H1 (cell line): ENCODE data around the gene ADH1B. TPM values are rescaled to one million over a fixed set of nuclear protein-coding genes. Genes with fewer than 3 reads are reported as not detected.

Source experiments
- CBX5 ChIP-seq: fragments of 300-800, 300-1000 bp; sonication (generic); IDR thresholded peaks from 2 replicates; pipeline ENCODE4 v1.7.1; 2016; ENCODE audit warnings: antibody characterized with exemption, low read length, low read depth
- GTF2F1 ChIP-seq: IDR thresholded peaks from 2 replicates; pipeline ENCODE4 v1.6.1; 2012; ENCODE audit warnings: low read depth, low read length, improper control_type of control experiment, borderline replicate concordance
- KDM1A ChIP-seq: fragments of 200-600, 300-600 bp; sonication (generic); IDR thresholded peaks from 2 replicates; pipeline ENCODE4 v1.7.1; 2016; ENCODE audit warnings: mild to moderate bottlenecking, low read length, borderline replicate concordance
- TBP ChIP-seq: IDR thresholded peaks from 2 replicates; pipeline ENCODE4 v1.6.1; 2011; ENCODE audit warnings: low read depth, low read length, improper control_type of control experiment
- polyA plus RNA-seq, 7 experiments: library from polyadenylated mRNA; depleted of rRNA in 3 of 7; stranded (reverse) in 5 of 7; unstranded in 2 of 7; fragments of >200 nt in 5 of 7; fragments of 200-250 nt in 2 of 7; gene quantifications; 1 replicate in 5 of 7; 2 replicates in 1 of 7; 4 replicates in 1 of 7; pipeline versions ENCODE4 v1.2.1 to v1.2.3, GENCODE V29; 2011 to 2013; ENCODE audit warnings: missing spikeins in 2 of 7, mixed read lengths in 2 of 7
- total RNA-seq: library from RNA; stranded (reverse); fragmentation: NEBNext Ultra II Directional; extraction: Animal tissue kit (Norgen Biotek cat#: 25700); gene quantifications from 2 replicates; pipeline ENCODE4 v1.2.1, GENCODE V29; 2021
- TF ChIP-seq, protein P1 (sequence below): fragments of 300-600 bp; sonication (generic); IDR thresholded peaks from 2 replicates; pipeline ENCODE4 v1.7.1; 2012; ENCODE audit warnings: low read length, moderate library complexity, mild to moderate bottlenecking, inconsistent platforms; ENCODE audit not compliant: insufficient replicate concordance
- TF ChIP-seq, protein P2 (sequence below), 3 experiments: IDR thresholded peaks; 1 replicate in 2 of 3; 2 replicates in 1 of 3; pipeline versions ENCODE4 v1.5.1 to v1.6.1; 2011; ENCODE audit warnings: low read length in 3 of 3, mild to moderate bottlenecking in 3 of 3, inconsistent platforms in 2 of 3, low read depth in 1 of 3, moderate library complexity in 1 of 3; ENCODE audit not compliant: insufficient read depth in 1 of 3; ENCODE audit errors: control extremely low read depth in 1 of 3

Gene ADH1B
- total and polyA plus RNA-seq, 2 of the 8 experiments (the other 6 are each of a cell fraction or from before 2014, with no cell fraction given) = not detected

DNA sequence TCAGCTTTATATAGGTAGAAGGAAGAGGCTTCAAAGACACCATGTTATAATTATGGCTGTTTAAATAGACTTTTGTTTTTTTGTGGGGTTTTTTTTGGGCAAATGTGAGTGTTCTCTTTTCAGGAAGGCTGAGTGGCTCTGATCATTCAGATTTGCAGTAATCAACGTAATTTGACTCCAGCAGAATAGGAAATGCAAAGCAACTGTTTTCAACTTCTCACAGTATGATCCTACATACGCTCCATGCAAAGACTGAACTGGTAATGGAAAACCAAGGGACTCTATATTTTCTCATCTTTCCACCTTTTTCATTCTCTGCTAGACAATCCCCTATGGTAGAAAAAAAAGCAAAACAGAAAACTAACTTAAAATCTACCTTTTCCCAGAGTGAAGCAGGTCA is 10.8 kb downstream of the ADH1B start (continued):
- TF ChIP-seq, protein P1, sequence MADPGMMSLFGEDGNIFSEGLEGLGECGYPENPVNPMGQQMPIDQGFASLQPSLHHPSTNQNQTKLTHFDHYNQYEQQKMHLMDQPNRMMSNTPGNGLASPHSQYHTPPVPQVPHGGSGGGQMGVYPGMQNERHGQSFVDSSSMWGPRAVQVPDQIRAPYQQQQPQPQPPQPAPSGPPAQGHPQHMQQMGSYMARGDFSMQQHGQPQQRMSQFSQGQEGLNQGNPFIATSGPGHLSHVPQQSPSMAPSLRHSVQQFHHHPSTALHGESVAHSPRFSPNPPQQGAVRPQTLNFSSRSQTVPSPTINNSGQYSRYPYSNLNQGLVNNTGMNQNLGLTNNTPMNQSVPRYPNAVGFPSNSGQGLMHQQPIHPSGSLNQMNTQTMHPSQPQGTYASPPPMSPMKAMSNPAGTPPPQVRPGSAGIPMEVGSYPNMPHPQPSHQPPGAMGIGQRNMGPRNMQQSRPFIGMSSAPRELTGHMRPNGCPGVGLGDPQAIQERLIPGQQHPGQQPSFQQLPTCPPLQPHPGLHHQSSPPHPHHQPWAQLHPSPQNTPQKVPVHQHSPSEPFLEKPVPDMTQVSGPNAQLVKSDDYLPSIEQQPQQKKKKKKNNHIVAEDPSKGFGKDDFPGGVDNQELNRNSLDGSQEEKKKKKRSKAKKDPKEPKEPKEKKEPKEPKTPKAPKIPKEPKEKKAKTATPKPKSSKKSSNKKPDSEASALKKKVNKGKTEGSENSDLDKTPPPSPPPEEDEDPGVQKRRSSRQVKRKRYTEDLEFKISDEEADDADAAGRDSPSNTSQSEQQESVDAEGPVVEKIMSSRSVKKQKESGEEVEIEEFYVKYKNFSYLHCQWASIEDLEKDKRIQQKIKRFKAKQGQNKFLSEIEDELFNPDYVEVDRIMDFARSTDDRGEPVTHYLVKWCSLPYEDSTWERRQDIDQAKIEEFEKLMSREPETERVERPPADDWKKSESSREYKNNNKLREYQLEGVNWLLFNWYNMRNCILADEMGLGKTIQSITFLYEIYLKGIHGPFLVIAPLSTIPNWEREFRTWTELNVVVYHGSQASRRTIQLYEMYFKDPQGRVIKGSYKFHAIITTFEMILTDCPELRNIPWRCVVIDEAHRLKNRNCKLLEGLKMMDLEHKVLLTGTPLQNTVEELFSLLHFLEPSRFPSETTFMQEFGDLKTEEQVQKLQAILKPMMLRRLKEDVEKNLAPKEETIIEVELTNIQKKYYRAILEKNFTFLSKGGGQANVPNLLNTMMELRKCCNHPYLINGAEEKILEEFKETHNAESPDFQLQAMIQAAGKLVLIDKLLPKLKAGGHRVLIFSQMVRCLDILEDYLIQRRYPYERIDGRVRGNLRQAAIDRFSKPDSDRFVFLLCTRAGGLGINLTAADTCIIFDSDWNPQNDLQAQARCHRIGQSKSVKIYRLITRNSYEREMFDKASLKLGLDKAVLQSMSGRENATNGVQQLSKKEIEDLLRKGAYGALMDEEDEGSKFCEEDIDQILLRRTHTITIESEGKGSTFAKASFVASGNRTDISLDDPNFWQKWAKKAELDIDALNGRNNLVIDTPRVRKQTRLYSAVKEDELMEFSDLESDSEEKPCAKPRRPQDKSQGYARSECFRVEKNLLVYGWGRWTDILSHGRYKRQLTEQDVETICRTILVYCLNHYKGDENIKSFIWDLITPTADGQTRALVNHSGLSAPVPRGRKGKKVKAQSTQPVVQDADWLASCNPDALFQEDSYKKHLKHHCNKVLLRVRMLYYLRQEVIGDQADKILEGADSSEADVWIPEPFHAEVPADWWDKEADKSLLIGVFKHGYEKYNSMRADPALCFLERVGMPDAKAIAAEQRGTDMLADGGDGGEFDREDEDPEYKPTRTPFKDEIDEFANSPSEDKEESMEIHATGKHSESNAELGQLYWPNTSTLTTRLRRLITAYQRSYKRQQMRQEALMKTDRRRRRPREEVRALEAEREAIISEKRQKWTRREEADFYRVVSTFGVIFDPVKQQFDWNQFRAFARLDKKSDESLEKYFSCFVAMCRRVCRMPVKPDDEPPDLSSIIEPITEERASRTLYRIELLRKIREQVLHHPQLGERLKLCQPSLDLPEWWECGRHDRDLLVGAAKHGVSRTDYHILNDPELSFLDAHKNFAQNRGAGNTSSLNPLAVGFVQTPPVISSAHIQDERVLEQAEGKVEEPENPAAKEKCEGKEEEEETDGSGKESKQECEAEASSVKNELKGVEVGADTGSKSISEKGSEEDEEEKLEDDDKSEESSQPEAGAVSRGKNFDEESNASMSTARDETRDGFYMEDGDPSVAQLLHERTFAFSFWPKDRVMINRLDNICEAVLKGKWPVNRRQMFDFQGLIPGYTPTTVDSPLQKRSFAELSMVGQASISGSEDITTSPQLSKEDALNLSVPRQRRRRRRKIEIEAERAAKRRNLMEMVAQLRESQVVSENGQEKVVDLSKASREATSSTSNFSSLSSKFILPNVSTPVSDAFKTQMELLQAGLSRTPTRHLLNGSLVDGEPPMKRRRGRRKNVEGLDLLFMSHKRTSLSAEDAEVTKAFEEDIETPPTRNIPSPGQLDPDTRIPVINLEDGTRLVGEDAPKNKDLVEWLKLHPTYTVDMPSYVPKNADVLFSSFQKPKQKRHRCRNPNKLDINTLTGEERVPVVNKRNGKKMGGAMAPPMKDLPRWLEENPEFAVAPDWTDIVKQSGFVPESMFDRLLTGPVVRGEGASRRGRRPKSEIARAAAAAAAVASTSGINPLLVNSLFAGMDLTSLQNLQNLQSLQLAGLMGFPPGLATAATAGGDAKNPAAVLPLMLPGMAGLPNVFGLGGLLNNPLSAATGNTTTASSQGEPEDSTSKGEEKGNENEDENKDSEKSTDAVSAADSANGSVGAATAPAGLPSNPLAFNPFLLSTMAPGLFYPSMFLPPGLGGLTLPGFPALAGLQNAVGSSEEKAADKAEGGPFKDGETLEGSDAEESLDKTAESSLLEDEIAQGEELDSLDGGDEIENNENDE = no peak
- no peak for TF ChIP-seq TBP
- TF ChIP-seq CBX5 = no peak
- no peak for TF ChIP-seq KDM1A
- no peak for TF ChIP-seq GTF2F1
- TF ChIP-seq, protein P2, sequence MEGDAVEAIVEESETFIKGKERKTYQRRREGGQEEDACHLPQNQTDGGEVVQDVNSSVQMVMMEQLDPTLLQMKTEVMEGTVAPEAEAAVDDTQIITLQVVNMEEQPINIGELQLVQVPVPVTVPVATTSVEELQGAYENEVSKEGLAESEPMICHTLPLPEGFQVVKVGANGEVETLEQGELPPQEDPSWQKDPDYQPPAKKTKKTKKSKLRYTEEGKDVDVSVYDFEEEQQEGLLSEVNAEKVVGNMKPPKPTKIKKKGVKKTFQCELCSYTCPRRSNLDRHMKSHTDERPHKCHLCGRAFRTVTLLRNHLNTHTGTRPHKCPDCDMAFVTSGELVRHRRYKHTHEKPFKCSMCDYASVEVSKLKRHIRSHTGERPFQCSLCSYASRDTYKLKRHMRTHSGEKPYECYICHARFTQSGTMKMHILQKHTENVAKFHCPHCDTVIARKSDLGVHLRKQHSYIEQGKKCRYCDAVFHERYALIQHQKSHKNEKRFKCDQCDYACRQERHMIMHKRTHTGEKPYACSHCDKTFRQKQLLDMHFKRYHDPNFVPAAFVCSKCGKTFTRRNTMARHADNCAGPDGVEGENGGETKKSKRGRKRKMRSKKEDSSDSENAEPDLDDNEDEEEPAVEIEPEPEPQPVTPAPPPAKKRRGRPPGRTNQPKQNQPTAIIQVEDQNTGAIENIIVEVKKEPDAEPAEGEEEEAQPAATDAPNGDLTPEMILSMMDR (IDR thresholded peaks at IDR 0.05; ENCODE audit: control extremely low read depth in 1 of 3, insufficient read depth in 1 of 3, low read depth in 1 of 3, low read length in 3 of 3) = no peak
- TF ChIP-seq, all 59 proteins: peak for 0
